ENCODE measurements around the gene MYO3B. TPM values are rescaled to one million over a fixed set of nuclear protein-coding genes. Genes with fewer than 3 reads are reported as not detected.

Gene MYO3B, protein sequence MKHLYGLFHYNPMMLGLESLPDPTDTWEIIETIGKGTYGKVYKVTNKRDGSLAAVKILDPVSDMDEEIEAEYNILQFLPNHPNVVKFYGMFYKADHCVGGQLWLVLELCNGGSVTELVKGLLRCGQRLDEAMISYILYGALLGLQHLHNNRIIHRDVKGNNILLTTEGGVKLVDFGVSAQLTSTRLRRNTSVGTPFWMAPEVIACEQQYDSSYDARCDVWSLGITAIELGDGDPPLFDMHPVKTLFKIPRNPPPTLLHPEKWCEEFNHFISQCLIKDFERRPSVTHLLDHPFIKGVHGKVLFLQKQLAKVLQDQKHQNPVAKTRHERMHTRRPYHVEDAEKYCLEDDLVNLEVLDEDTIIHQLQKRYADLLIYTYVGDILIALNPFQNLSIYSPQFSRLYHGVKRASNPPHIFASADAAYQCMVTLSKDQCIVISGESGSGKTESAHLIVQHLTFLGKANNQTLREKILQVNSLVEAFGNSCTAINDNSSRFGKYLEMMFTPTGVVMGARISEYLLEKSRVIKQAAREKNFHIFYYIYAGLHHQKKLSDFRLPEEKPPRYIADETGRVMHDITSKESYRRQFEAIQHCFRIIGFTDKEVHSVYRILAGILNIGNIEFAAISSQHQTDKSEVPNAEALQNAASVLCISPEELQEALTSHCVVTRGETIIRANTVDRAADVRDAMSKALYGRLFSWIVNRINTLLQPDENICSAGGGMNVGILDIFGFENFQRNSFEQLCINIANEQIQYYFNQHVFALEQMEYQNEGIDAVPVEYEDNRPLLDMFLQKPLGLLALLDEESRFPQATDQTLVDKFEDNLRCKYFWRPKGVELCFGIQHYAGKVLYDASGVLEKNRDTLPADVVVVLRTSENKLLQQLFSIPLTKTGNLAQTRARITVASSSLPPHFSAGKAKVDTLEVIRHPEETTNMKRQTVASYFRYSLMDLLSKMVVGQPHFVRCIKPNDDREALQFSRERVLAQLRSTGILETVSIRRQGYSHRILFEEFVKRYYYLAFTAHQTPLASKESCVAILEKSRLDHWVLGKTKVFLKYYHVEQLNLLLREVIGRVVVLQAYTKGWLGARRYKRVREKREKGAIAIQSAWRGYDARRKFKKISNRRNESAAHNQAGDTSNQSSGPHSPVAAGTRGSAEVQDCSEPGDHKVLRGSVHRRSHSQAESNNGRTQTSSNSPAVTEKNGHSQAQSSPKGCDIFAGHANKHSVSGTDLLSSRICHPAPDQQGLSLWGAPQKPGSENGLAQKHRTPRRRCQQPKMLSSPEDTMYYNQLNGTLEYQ (N-terminal part only)
- total RNA-seq, result under 1 TPM; 0.34 to 0.95 (median 0.89) TPM

DNA sequence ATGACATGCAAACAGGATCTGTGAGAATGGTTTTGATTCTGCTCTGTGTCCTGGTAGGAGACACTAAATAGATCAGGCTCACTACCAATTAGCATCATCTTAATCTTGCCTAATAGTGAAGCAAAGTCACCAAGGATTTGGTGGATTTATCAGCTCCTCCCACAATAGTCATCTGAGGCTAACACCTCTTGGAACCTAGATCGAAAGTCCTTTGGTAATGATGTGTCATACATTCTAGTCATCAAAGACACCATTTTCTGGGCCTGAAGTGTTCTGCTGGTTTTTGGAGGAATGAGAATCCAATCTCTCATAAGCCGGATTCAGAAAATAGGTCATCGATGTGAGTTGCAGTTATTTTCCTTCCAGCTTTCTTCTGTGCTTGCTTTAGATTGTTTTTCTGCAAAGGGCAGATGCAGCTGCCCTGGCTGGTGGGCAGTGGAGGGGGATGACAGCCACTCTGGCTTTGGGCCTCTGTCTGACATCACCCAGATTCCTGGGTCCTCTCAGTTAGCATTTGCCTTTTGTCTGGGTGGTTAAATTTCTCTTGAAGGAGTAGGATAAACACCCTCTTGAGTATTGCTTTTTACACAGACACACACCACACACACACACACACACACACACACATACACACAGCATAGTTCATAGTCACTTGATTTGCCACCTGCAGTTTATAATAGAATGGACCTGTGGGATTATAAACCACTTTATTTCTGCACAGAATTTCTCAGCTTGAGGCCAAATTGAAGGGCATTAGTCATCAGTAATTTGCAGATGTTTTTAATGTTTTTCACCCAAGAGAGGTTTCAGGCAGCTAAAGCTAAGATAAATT is at the start of gene MYO3B:
TSS of gene MYO3B (plus strand) at position 198 of the 832 bp plus-strand sequence. CDS start at position 339, 141 bp downstream.
- Histone ChIP-seq H3K27ac (no peak within 1 kb of the TSS), H3K4me3 (no peak within 1 kb of the TSS), H3K27me3 (no peaks in the 10 kb centered on the region), H3K9me3 (no peaks in the 10 kb centered on the region), H3K36me3 (no peaks in the 10 kb centered on the region), H3K4me1 (no peaks in the 10 kb centered on the region)
- TF ChIP-seq POLR2A (IDR thresholded peaks at IDR 0.05) (no peak), POLR2AphosphoS5 (IDR thresholded peaks at IDR 0.05) (no peak), EP300 (IDR thresholded peaks at IDR 0.05) (no peak)
- TF ChIP-seq, protein P1, sequence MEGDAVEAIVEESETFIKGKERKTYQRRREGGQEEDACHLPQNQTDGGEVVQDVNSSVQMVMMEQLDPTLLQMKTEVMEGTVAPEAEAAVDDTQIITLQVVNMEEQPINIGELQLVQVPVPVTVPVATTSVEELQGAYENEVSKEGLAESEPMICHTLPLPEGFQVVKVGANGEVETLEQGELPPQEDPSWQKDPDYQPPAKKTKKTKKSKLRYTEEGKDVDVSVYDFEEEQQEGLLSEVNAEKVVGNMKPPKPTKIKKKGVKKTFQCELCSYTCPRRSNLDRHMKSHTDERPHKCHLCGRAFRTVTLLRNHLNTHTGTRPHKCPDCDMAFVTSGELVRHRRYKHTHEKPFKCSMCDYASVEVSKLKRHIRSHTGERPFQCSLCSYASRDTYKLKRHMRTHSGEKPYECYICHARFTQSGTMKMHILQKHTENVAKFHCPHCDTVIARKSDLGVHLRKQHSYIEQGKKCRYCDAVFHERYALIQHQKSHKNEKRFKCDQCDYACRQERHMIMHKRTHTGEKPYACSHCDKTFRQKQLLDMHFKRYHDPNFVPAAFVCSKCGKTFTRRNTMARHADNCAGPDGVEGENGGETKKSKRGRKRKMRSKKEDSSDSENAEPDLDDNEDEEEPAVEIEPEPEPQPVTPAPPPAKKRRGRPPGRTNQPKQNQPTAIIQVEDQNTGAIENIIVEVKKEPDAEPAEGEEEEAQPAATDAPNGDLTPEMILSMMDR (IDR thresholded peaks at IDR 0.05), result no peak
- DNase-seq (ENCODE audit: low spot score in 2 of 2), result no peak
- 83% methylated on average over 3 of the region's 3 CpGs for WGBS

DNA sequence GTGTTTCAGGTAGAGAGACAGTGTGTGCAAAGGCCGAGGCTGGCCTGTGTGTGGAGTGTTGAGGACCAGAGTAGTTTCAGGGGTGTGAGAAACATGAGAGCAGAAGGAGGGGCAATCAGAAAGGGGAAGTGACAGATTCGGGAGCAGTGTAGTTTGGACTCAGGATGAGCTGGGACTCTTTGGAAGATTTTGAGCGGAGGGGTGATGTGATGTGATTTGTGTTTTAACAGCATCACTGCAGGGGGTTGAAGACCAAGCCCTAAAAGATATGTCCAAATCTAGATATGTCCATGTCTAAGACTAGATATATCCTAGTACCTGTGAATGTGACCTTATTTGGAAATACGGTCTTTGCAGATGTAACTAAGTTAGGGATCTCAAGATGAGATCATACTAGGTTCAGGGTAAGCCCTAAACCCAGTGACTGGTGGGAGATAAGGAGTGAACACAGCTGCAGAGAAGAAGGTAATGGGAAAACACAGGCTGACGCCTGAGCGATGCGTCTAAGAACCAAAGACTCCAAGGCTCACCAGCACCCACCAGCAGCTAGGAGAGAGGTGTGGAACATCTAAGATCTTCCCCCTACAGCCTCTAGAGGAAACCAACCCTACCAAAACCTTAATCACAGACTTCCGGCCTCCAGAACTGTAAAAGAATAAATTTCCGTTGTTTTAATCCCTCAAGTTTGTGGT is 38.5 kb upstream of the MYO3B start:
- Histone ChIP-seq H3K4me1 (no peaks in the 10 kb centered on the region), H3K4me3 (no peak overlapping the region), H3K27me3 (no peaks in the 10 kb centered on the region), H3K9me3 (peaks cover 3% of the 10 kb centered on the region), H3K27ac (no peak overlapping the region), H3K36me3 (no peaks in the 10 kb centered on the region)
- TF ChIP-seq POLR2A (IDR thresholded peaks at IDR 0.05) (no peak), POLR2AphosphoS5 (IDR thresholded peaks at IDR 0.05) (no peak), EP300 (IDR thresholded peaks at IDR 0.05) (no peak)
- TF ChIP-seq, protein P1 (IDR thresholded peaks at IDR 0.05), result no peak
- DNase-seq (ENCODE audit: low spot score in 2 of 2), result no peak
- WGBS, result 84% methylated on average over 9 of the region's 9 CpGs

DNA sequence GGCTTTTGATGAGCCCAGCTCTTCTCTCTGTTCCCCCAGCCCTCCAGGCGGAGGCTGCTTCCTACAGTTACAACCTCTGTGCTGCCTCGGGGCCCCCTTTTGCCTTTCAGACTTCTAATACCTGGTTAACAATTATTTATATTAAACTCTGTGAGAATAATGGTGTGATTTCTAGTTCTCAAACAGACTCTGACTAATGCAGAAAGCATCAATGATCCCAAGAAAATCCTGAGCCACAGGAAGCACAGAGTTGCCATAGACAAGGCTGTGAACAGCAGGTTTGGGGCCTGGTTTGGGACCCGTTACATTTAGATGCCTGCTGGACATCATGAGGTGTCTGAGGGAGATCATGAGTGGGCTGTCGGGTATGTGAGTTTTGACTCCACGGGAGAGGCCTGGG is 37.4 kb upstream of the MYO3B start:
- WGBS, result 96% methylated on average over 5 of the region's 5 CpGs
- H3K27me3 ChIP-seq, result peaks cover 3% of the 10 kb centered on the region
- no peaks in the 10 kb centered on the region for H3K9me3 ChIP-seq
- no peak for DNase-seq (ENCODE audit: low spot score in 2 of 2)
- H3K36me3 ChIP-seq, result no peaks in the 10 kb centered on the region
- no peak overlapping the region for H3K27ac ChIP-seq
- TF ChIP-seq, protein P1 (IDR thresholded peaks at IDR 0.05), result no peak
- no peak for TF ChIP-seq POLR2AphosphoS5 (IDR thresholded peaks at IDR 0.05)
- no peak overlapping the region for H3K4me3 ChIP-seq
- H3K4me1 ChIP-seq, result no peaks in the 10 kb centered on the region

DNA sequence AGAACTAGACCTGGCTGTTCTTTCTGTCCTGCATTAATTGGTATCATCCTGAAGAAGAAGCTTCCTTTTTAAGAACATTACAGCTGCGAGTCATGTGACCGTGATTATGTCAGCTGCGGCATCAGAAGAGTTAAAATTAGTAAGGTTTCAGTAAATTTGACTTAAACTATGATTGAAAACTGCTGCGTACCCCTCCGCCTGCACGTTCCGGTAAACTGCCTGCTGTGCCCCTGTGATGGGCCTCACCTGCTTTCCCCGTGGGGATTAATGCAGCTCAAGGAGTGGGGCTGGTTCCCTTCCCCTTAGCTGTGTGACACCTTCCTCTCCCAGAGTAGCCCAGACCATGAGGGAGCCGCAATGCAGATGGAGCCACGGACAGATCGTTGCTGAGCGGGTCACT is 36.1 kb upstream of the MYO3B start:
- Histone ChIP-seq H3K4me3 (no peak overlapping the region), H3K27ac (no peak overlapping the region), H3K9me3 (no peaks in the 10 kb centered on the region), H3K27me3 (peaks cover 3% of the 10 kb centered on the region), H3K36me3 (no peaks in the 10 kb centered on the region), H3K4me1 (no peaks in the 10 kb centered on the region)
- TF ChIP-seq POLR2A (IDR thresholded peaks at IDR 0.05) (no peak), EP300 (IDR thresholded peaks at IDR 0.05) (no peak), POLR2AphosphoS5 (IDR thresholded peaks at IDR 0.05) (no peak)
- TF ChIP-seq, protein P1 (IDR thresholded peaks at IDR 0.05), result no peak
- 77% methylated on average over 12 of the region's 12 CpGs for WGBS
- DNase-seq (ENCODE audit: low spot score in 2 of 2), result no peak
